DMS153 treated with DMSO at 0.1 percent for 48 hours (cell line): ENCODE data around the gene CEBPZ.
"Not testable (repeated sequence)": the region's sequence is repeated elsewhere in the genome, so short reads cannot be mapped to it uniquely, and the experiment has no call there.

Experiments used
- DNase-seq: peaks from one replicate; lab custom pipeline; 2025; ENCODE audit not compliant: unreplicated experiment; lab: John Stamatoyannopoulos, UW

The CEBPZ gene

GRCh38 chr2:37224063-37224462 is 7.3 kb downstream of the CEBPZ start:
- DNase-seq, result no peak

- DNase-seq, result no peak
Measured at GRCh38 chr2:37223131-37223530, 8.3 kb downstream of the CEBPZ start.

- DNase-seq, result no peak
Measured at GRCh38 chr2:37219046-37219445, 12.3 kb downstream of the CEBPZ start.

GRCh38 chr2:37215250-37215649 is 16.1 kb downstream of the CEBPZ start:
- DNase-seq, result no peak

- no peak for DNase-seq
Measured at GRCh38 chr2:37211939-37212338, 19.5 kb downstream of the CEBPZ start.

GRCh38 chr2:37211212-37211611 is 20.2 kb downstream of the CEBPZ start:
- DNase-seq, result no peak

GRCh38 chr2:37206760-37207159 is 24.6 kb downstream of the CEBPZ start:
- not testable (repeated sequence) for DNase-seq

GRCh38 chr2:37205689-37206341 is 25.6 kb downstream of the CEBPZ start:
- no peak for DNase-seq

- not testable (repeated sequence) for DNase-seq
Measured at GRCh38 chr2:37205071-37205661, 26.2 kb downstream of the CEBPZ start.

GRCh38 chr2:37203708-37204107 is 27.7 kb downstream of the CEBPZ start:
- DNase-seq, result no peak

GRCh38 chr2:37201766-37202165 is 29.6 kb downstream of the CEBPZ start:
- DNase-seq, result no peak

- no peak for DNase-seq
Measured at GRCh38 chr2:37201208-37201607, 30.2 kb downstream of the CEBPZ start.

- no peak for DNase-seq
Measured at GRCh38 chr2:37198681-37199065, 32.7 kb downstream of the CEBPZ start.

GRCh38 chr2:37196320-37197195 is 34.8 kb downstream of the CEBPZ start, which contains the start of gene CEBPZOS:
Gene CEBPZOS (plus strand): TSS chr2:37196496. CDS start chr2:37199705, 3,209 bp downstream.
- DNase-seq, result peak; percentile 65

GRCh38 chr2:37195862-37196319 is 35.5 kb downstream of the CEBPZ start:
- DNase-seq, result not testable (repeated sequence)

GRCh38 chr2:37192551-37192950 is 38.8 kb downstream of the CEBPZ start:
- no peak for DNase-seq

- DNase-seq, result no peak
Measured at GRCh38 chr2:37191747-37192146, 39.6 kb downstream of the CEBPZ start.

- no peak for DNase-seq
Measured at GRCh38 chr2:37191253-37191652, 40.1 kb downstream of the CEBPZ start.

- no peak for DNase-seq
Measured at GRCh38 chr2:37190290-37190689, 41.1 kb downstream of the CEBPZ start.

- DNase-seq, result no peak
Measured at GRCh38 chr2:37189452-37190153, 41.8 kb downstream of the CEBPZ start.

- no peak for DNase-seq
Measured at GRCh38 chr2:37188570-37188969, 42.8 kb downstream of the CEBPZ start, which contains the start of gene SULT6B1. Gene SULT6B1 (minus strand): TSS chr2:37188670. CDS start chr2:37188640, 30 bp downstream.
